ENCODE measurements around the gene ACTG1.
A peak's percentile ranks its signal among the peaks of the same experiment; 100 is the strongest.

ACTG1 gene

DNA sequence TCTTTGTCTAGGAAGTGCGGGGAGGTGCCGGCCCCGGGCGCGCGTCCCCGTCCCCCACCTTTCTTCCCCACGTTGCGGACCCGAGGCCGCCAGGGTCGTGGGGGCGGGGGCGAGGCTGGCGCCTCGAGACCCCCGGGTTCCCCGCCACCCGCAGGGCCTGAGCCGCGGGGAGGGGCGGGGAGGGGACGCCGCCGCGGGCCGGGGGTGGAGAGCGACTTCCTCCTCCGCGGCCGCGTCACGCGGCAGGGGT, 1.8 kb upstream of the ACTG1 start:
- H3K9me3 ChIP-seq (ENCODE audit: low read length), result no peaks in the 10 kb centered on the region
- peaks cover 22% of the 10 kb centered on the region for H3K4me1 ChIP-seq (ENCODE audit: insufficient read depth, low read length)
- H2AFZ ChIP-seq (ENCODE audit: low read depth, low read length), result no peak overlapping the region
- H3K27me3 ChIP-seq (ENCODE audit: insufficient read depth, low read length), result no peaks in the 10 kb centered on the region
- H3K36me3 ChIP-seq (ENCODE audit: insufficient read depth, low read length), result peaks cover 27% of the 10 kb centered on the region
- peak overlapping the region; percentile 83 for H3K4me3 ChIP-seq (ENCODE audit: low read length)

DNA sequence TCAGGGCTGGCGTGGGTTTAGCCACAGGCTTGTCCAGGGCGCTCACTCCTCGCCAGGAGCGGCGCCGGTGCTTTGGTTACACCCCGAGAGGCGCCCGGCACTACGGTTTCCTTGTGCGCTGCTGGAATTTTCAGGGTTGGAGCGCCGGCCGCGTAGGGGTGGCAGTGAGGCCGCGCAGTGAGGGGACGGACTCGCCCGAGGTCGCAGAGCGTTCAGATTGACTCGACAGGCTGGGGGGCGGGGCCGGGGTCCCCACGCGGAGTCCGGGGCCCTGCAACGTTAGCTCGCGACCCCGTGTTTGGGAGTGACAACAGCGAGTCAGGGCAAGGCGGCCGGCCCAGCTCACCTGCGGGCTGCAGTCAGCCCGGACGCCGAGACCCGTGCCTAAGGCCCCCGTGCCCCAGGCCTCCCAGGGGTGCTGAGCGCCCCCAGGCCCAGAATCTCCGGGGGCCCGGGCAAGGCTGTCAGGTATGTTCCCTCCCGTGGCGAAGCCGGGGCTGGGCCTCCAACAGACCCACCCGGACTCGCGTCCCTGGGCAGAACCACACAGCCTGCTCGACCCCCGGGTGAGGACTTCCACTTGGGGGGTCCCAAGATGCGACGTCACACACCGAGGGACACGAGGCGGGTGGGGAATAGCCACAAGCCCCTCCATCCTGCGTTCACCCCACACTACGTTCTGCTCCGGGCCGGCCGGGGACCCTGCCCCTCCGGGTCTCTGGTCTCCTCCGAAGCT, 1.3 kb upstream of the ACTG1 start:
- peaks cover 27% of the 10 kb centered on the region for H3K4me1 ChIP-seq (ENCODE audit: insufficient read depth, low read length)
- H3K9me3 ChIP-seq (ENCODE audit: low read length), result no peaks in the 10 kb centered on the region
- H3K4me3 ChIP-seq (ENCODE audit: low read length), result peak overlapping the region; percentile 83
- no peaks in the 10 kb centered on the region for H3K27me3 ChIP-seq (ENCODE audit: insufficient read depth, low read length)
- H2AFZ ChIP-seq (ENCODE audit: low read depth, low read length), result no peak overlapping the region
- peaks cover 31% of the 10 kb centered on the region for H3K36me3 ChIP-seq (ENCODE audit: insufficient read depth, low read length)

DNA sequence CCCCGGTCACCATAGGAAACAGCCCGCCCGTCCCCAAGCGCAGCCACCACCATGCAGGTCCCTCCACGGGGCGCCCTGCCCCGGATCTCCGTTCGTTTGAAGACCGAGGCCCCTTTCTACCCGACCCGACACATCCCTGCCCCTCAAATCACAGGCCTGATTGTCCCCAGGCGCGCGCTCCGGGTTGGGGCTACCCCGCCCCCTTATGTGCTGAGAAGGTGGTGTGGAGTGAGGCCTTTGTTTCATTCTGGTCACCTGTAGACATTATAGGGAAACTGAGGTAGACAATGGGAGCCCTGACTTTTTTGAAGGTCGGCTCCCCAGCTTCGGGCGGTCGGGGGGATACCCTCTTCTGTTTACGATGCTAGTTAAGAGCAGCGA, 763 bp upstream of the ACTG1 start:
- no peaks in the 10 kb centered on the region for H3K27me3 ChIP-seq (ENCODE audit: insufficient read depth, low read length)
- peaks cover 36% of the 10 kb centered on the region for H3K36me3 ChIP-seq (ENCODE audit: insufficient read depth, low read length)
- peak overlapping the region; percentile 83 for H3K4me3 ChIP-seq (ENCODE audit: low read length)
- H3K9me3 ChIP-seq (ENCODE audit: low read length), result no peaks in the 10 kb centered on the region
- peaks cover 24% of the 10 kb centered on the region for H3K4me1 ChIP-seq (ENCODE audit: insufficient read depth, low read length)
- H2AFZ ChIP-seq (ENCODE audit: low read depth, low read length), result no peak overlapping the region

DNA sequence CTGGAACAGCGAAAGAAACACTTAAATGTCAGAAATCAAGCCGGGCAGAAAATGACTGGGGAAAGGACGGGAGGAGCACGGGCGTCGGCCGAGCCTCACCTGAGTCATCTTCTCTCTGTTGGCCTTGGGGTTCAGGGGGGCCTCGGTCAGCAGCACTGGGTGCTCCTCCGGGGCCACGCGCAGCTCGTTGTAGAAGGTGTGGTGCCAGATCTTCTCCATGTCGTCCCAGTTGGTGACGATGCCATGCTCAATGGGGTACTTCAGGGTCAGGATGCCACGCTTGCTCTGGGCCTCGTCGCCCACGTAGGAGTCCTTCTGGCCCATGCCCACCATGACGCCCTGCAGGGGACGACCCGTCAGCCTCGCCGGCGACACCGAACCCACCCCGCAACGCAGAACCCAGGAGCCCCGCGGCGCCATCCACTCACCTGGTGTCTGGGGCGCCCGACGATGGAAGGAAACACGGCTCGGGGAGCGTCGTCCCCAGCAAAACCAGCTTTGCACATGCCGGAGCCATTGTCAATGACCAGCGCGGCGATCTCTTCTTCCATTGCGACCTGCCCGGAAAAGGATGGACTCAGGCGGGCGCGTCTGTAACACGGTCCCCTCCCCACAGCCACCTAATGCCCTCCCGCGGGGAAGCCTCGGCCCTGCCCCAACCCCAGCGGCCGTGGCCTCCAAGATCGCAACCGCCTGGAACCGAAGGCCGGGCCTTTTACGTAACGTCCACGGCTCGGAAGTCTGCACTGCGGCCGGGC, 616 bp downstream of the ACTG1 start:
- H3K36me3 ChIP-seq (ENCODE audit: insufficient read depth, low read length), result peaks cover 36% of the 10 kb centered on the region
- H3K4me1 ChIP-seq (ENCODE audit: insufficient read depth, low read length), result peaks cover 24% of the 10 kb centered on the region
- H3K27me3 ChIP-seq (ENCODE audit: insufficient read depth, low read length), result no peaks in the 10 kb centered on the region
- H3K9me3 ChIP-seq (ENCODE audit: low read length), result no peaks in the 10 kb centered on the region
- no peak overlapping the region for H2AFZ ChIP-seq (ENCODE audit: low read depth, low read length)
- peak overlapping the region; percentile 87 for H3K4me3 ChIP-seq (ENCODE audit: low read length)

DNA sequence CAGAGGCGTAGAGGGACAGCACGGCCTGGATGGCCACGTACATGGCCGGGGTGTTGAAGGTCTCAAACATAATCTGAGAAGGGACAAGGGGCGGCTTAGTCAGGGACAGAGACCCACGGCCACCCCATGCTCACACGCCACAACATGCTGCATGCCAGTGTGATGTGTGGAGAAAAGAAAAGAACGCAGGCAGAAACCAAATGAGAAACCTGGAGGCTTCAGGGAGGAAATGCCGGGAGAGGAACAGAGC, 1.1 kb downstream of the ACTG1 start:
- Histone ChIP-seq H3K36me3 (ENCODE audit: insufficient read depth, low read length) (peaks cover 36% of the 10 kb centered on the region), H2AFZ (ENCODE audit: low read depth, low read length) (no peak overlapping the region), H3K4me3 (ENCODE audit: low read length) (peak overlapping the region; percentile 87), H3K9me3 (ENCODE audit: low read length) (no peaks in the 10 kb centered on the region), H3K4me1 (ENCODE audit: insufficient read depth, low read length) (peaks cover 21% of the 10 kb centered on the region), H3K27me3 (ENCODE audit: insufficient read depth, low read length) (no peaks in the 10 kb centered on the region)

DNA sequence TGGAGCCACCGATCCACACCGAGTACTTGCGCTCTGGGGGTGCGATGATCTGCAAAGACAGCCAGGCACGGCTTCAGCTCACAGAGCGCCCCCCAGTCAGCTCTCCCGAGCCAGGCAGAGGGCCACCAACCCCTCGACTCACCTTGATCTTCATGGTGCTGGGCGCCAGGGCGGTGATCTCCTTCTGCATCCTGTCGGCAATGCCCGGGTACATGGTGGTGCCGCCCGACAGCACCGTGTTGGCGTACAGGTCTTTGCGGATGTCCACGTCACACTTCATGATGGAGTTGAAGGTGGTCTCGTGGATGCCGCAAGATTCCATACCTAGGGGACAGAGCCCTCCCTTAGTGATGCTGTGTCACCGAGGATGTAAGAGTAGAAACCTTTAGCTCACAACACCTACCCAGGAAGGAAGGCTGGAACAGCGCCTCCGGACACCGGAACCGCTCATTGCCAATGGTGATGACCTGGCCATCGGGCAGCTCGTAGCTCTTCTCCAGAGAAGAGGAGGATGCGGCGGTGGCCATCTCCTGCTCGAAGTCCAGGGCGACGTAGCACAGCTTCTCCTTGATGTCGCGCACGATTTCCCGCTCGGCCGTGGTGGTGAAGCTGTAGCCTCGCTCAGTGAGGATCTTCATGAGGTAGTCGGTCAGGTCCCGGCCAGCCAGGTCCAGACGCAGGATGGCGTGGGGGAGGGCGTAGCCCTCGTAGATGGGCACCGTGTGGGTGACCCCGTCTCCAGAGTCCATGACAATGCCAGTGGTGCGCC, 1.6 kb downstream of the ACTG1 start:
- Histone ChIP-seq H2AFZ (ENCODE audit: low read depth, low read length) (no peak overlapping the region), H3K36me3 (ENCODE audit: insufficient read depth, low read length) (peaks cover 36% of the 10 kb centered on the region), H3K27me3 (ENCODE audit: insufficient read depth, low read length) (no peaks in the 10 kb centered on the region), H3K4me3 (ENCODE audit: low read length) (peak overlapping the region; percentile 87), H3K4me1 (ENCODE audit: insufficient read depth, low read length) (peaks cover 16% of the 10 kb centered on the region), H3K9me3 (ENCODE audit: low read length) (no peaks in the 10 kb centered on the region)

DNA sequence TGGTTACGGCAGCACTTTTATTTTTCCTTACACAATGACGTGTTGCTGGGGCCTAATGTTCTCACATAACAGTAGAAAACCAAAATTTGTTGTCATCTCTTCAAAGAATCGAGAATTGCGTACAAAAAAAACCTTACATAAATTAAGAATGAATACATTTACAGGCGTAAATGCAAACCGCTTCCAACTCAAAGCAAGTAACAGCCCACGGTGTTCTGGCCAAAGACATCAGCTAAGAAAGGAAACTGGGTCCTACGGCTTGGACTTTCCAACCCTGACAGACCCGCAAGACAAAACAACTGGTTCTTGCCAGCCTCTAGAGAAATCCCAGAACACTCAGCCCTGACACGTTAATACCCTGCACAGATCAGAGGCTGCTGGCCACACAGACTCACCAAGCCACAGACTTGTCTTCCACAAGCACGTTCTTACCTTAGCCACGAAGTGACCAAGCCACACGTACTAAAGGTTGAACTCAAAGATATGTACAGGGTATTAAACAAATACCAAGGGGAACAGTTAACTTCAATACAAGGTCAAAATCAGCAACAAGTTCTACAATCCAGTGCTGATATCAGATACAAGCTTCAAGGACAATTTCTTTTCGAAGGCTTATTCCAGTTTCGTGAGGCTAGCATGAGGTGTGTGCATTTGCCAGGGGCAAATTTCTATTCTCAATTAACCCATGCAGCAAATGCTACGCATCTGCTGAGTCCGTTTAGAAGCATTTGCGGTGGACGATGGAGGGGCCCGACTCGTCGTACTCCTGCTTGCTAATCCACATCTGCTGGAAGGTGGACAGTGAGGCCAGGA, 2.4 kb downstream of the ACTG1 start:
- peaks cover 36% of the 10 kb centered on the region for H3K36me3 ChIP-seq (ENCODE audit: insufficient read depth, low read length)
- no peak overlapping the region for H2AFZ ChIP-seq (ENCODE audit: low read depth, low read length)
- H3K4me1 ChIP-seq (ENCODE audit: insufficient read depth, low read length), result peaks cover 9% of the 10 kb centered on the region
- no peaks in the 10 kb centered on the region for H3K27me3 ChIP-seq (ENCODE audit: insufficient read depth, low read length)
- peak overlapping the region; percentile 87 for H3K4me3 ChIP-seq (ENCODE audit: low read length)
- H3K9me3 ChIP-seq (ENCODE audit: low read length), result no peaks in the 10 kb centered on the region

DNA sequence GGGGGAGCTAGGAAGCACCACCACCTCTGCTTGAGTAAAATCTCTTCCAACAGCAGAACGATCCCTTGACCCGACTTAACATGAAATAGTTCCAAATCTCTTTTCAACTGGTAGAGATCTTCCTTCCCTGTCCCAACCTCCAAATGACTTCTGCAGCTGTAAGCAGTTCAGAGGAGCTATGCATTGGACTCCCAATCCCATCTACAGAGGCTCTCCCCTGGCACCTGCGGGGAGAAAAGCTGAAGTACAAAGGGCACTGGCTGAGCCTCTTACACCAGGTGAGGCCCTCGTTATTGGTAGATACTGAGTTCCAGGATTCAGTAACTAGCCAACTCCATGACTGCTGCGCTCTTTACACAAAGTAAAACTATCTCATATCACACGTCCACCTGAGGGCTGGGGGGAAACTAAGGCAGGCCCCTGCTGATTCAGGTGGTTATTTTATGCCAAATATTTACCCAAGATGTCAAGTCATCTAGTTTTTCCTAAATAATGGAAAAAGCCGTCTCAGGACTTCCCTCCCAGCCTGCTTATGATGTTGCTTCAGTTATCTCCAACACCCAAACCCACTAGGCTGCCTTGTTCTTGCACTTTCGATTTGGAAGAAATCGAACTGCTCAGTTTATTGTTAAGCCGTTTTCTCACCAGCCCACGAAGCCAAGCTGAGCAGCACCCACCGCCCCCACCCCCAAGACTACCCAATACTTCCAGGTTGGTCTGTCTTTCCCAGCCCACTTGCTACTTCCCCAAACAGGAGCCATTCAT, 3.2 kb downstream of the ACTG1 start:
- peaks cover 9% of the 10 kb centered on the region for H3K4me1 ChIP-seq (ENCODE audit: insufficient read depth, low read length)

DNA sequence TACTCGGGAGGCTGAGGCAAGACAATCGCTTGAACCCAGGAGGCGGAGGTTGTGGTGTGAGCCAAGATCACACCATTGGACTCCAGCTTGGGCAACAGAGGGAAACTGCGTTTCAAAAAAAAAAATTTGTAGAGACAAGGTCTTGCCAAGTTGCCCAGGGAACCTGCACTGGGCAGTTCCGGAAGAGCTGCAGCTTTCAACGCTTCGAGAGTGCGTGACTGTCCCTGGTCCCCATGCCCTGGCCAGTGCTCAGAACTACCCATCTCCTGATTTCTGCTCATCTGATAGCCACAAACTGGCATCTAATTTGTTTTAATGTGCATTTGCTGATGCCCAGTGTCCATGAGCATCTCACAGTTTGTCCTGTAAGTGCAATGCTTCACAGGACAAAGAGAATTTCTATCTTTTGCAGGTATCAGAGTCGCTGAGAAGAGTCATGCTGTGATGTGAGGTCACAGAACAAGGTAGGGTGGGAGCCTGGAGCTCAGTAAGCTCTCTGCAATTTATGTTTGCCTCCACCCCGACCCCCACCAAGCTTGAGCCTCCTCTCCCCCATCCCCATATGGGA, 3.9 kb downstream of the ACTG1 start:
- H3K36me3 ChIP-seq (ENCODE audit: insufficient read depth, low read length), result peaks cover 36% of the 10 kb centered on the region
- H3K4me3 ChIP-seq (ENCODE audit: low read length), result peak overlapping the region; percentile 87
- H3K27me3 ChIP-seq (ENCODE audit: insufficient read depth, low read length), result no peaks in the 10 kb centered on the region
- no peaks in the 10 kb centered on the region for H3K9me3 ChIP-seq (ENCODE audit: low read length)
- no peak overlapping the region for H2AFZ ChIP-seq (ENCODE audit: low read depth, low read length)
- peaks cover 9% of the 10 kb centered on the region for H3K4me1 ChIP-seq (ENCODE audit: insufficient read depth, low read length)

More for the DNA sequence above, 3.2 kb downstream of the ACTG1 start:
- Histone ChIP-seq H3K4me3 (ENCODE audit: low read length) (peak overlapping the region; percentile 87), H3K36me3 (ENCODE audit: insufficient read depth, low read length) (peaks cover 36% of the 10 kb centered on the region), H3K9me3 (ENCODE audit: low read length) (no peaks in the 10 kb centered on the region), H2AFZ (ENCODE audit: low read depth, low read length) (no peak overlapping the region), H3K27me3 (ENCODE audit: insufficient read depth, low read length) (no peaks in the 10 kb centered on the region)

DNA sequence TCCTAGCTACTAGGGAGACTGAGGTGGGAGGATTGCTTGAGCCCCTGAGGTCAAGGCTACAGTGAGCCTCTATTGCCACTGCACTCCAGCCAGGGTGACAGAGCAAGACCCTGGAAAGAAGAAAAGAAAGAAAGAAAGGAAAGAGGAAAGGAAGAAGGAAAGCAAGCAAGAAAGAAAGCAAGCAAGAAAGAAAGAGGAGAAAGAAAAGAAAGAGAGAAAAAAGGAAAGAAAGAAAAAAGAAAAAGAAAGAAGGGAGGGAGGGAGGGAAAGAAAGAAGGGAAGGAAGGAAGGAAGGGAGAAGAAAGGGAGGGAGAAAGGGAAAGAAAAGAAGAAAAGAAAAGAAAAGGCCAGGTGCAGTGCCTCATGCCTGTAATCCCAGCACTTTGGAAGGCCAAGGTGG, 9.0 kb downstream of the ACTG1 start:
- Histone ChIP-seq H3K9me3 (ENCODE audit: low read length) (no peaks in the 10 kb centered on the region), H3K27me3 (ENCODE audit: insufficient read depth, low read length) (no peaks in the 10 kb centered on the region), H3K36me3 (ENCODE audit: insufficient read depth, low read length) (peaks cover 2% of the 10 kb centered on the region)

DNA sequence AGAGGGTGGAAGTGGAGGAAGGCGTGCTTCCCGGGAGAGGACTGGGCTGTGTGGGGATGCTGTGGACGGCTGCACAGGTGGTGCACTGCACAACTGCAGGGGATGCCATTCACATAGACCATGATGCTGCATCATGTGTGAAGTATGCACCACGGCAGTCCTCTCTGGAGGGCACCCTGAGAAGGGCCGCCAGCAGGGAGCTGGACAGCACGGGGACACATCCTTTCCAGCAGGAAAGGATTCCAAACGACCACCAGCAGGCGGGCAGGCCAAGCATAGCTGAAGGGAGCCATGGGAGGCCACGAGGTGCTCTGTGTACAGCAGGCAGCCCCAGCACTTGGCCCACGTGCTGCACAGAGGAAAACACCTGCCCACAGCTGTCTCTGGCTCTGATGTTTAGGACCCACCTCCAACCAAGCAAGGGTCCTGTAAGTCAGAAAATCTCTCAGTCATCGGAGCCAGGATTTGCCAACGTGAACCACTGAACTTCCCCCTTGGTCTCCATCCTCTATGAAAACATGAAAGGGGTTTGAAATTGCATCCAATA, 10.1 kb downstream of the ACTG1 start:
- Histone ChIP-seq H3K4me3 (ENCODE audit: low read length) (no peak overlapping the region), H3K9me3 (ENCODE audit: low read length) (no peaks in the 10 kb centered on the region), H3K27me3 (ENCODE audit: insufficient read depth, low read length) (no peaks in the 10 kb centered on the region), H2AFZ (ENCODE audit: low read depth, low read length) (no peak overlapping the region), H3K4me1 (ENCODE audit: insufficient read depth, low read length) (no peaks in the 10 kb centered on the region), H3K36me3 (ENCODE audit: insufficient read depth, low read length) (no peaks in the 10 kb centered on the region)

More for the DNA sequence above, 9.0 kb downstream of the ACTG1 start:
- Histone ChIP-seq H3K4me1 (ENCODE audit: insufficient read depth, low read length) (no peaks in the 10 kb centered on the region), H3K4me3 (ENCODE audit: low read length) (no peak overlapping the region), H2AFZ (ENCODE audit: low read depth, low read length) (no peak overlapping the region)

DNA sequence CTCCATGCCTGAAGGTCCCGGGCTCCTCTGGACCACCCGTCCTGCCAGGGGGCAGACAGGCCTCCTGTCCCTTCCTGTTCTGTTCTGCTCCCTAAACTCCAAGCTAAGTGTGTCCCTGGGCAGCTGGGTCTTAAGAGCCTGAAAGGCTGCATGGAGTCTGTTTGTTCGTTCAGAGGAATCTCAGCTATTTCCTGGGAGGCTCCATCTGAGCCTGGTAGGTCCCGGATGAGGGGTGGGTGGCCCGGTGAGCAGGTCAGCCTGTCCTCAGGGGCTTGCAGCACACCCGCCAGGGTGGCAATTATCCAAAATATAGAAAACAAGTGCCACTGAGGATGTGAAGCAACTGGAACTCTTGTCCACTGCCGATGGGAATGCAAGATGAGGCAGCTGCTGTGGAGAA, 12.6 kb downstream of the ACTG1 start:
- H3K4me3 ChIP-seq (ENCODE audit: low read length), result no peak overlapping the region
- H3K27me3 ChIP-seq (ENCODE audit: insufficient read depth, low read length), result no peaks in the 10 kb centered on the region
- no peak overlapping the region for H2AFZ ChIP-seq (ENCODE audit: low read depth, low read length)
- no peaks in the 10 kb centered on the region for H3K9me3 ChIP-seq (ENCODE audit: low read length)
- H3K4me1 ChIP-seq (ENCODE audit: insufficient read depth, low read length), result peaks cover under 1% of the 10 kb centered on the region
- no peaks in the 10 kb centered on the region for H3K36me3 ChIP-seq (ENCODE audit: insufficient read depth, low read length)
